ENCODE data around the gene CAMTA1. TPM values are rescaled to one million over a fixed set of nuclear protein-coding genes. Genes with fewer than 3 reads are reported as not detected.
A peak's percentile ranks its signal among the peaks of the same experiment; 100 is the strongest.

CAMTA1 gene
- polyA plus RNA-seq, 1 donor (not counting 4 experiments of a cell fraction or from before 2014, with no cell fraction given), result 51.4 TPM

DNA sequence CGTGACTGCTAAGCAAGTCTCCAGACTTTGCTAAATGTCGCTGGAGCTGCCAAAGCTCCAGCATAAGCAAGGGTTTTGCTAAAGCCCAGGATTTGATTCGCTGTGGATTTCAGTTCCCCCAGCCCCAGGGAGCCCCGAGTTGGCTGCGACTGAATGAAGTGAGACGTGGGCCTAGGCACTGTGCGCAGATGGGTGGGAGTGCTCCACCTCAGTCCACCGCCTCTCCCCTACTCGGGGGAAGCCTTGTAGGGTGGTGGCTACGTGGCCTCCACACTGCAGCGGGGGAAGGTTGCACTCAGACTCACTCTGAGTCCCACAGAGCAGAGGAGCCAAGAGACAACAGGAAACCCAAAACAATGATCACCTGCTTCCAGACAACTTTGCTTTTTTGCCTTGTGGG is 588.0 kb downstream of the CAMTA1 start:
- Histone ChIP-seq H2AFZ (ENCODE audit: control insufficient read depth, low read length) (no peak overlapping the region), H3K4me3 (ENCODE audit: control insufficient read depth in 2 of 3, extremely low read depth in 1 of 3, insufficient read depth in 2 of 3, low read depth in 1 of 3, low read length in 3 of 3) (no peak overlapping the region), H4K20me1 (ENCODE audit: control insufficient read depth, extremely low read depth, insufficient read depth, low read length) (no peaks in the 10 kb centered on the region), H3K27ac (ENCODE audit: control insufficient read depth, insufficient read depth, low read length) (no peak overlapping the region), H3K4me1 (ENCODE audit: control insufficient read depth, extremely low read depth, insufficient read depth, low read length) (peaks cover 12% of the 10 kb centered on the region), H3K79me2 (ENCODE audit: control insufficient read depth, insufficient read depth, low read length) (no peaks in the 10 kb centered on the region), H3K36me3 (ENCODE audit: control insufficient read depth in 2 of 2, extremely low read depth in 1 of 2, insufficient read depth in 2 of 2, low read length in 2 of 2) (no peaks in the 10 kb centered on the region), H3K9me1 (ENCODE audit: control insufficient read depth, extremely low read depth, insufficient read depth, low read length) (no peaks in the 10 kb centered on the region), H3K27me3 (ENCODE audit: control insufficient read depth, extremely low read depth, insufficient read depth, low read length) (no peaks in the 10 kb centered on the region), H3K9ac (ENCODE audit: control insufficient read depth, extremely low read depth, insufficient read depth, low read length) (no peak overlapping the region), H3K4me2 (ENCODE audit: control insufficient read depth, extremely low read depth, insufficient read depth, low read depth, low read length) (no peak overlapping the region), H3K9me3 (ENCODE audit: control insufficient read depth, low read depth, low read length) (no peaks in the 10 kb centered on the region)
- TF ChIP-seq, protein P1, sequence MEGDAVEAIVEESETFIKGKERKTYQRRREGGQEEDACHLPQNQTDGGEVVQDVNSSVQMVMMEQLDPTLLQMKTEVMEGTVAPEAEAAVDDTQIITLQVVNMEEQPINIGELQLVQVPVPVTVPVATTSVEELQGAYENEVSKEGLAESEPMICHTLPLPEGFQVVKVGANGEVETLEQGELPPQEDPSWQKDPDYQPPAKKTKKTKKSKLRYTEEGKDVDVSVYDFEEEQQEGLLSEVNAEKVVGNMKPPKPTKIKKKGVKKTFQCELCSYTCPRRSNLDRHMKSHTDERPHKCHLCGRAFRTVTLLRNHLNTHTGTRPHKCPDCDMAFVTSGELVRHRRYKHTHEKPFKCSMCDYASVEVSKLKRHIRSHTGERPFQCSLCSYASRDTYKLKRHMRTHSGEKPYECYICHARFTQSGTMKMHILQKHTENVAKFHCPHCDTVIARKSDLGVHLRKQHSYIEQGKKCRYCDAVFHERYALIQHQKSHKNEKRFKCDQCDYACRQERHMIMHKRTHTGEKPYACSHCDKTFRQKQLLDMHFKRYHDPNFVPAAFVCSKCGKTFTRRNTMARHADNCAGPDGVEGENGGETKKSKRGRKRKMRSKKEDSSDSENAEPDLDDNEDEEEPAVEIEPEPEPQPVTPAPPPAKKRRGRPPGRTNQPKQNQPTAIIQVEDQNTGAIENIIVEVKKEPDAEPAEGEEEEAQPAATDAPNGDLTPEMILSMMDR (optimal IDR thresholded peaks at IDR 0.05 in 1 of 3, IDR thresholded peaks at IDR 0.05 in 1 of 3, conservative IDR thresholded peaks at IDR 0.05 in 1 of 3; ENCODE audit: extremely low read depth in 1 of 3, insufficient read depth in 2 of 3, low read length in 3 of 3), result no peak
- TF ChIP-seq EZH2 (IDR thresholded peaks at IDR 0.05; ENCODE audit: low read length), result no peak
- FAIRE-seq (no peak), DNase-seq (ENCODE audit: low read depth, low spot score) (no peak)
- dilution Hi-C loops (cut with MboI; ENCODE audit: extremely low pct_ligation_motif_present, low sequenced_read_pairs), result no loop called here

DNA sequence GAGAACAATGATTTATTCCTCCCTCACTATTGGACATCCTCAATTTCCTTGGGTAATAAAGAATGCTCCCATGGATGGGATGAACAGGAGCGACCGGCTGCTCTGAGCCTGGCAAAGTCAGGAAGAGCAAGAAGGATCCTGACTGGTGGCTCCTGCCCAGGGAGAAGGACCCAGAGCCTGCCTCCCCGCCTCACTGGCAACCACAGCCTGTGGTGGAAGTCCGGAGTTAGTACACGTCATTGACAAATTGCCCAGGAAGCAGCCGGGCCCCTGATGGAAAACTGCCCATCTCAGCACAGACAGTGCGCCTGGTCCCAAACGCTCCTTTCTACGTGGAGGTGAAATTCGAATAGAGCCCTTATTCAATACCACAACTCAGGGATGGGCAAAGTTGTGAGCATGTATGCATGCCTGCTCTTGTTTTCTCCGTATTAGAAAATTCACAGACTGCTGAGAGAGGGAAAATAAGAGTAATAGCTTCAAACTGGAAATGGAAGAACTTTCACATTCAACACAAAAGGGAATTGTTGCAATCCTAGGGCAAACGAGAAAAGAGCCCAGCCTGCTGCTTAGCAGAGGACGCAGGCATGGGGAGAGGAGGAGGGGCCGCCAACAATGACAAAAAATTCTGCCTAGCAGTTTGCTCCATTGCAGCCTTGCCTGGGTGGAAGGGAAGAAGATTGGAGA is 588.8 kb downstream of the CAMTA1 start:
- Histone ChIP-seq H3K4me1 (ENCODE audit: control insufficient read depth, extremely low read depth, insufficient read depth, low read length) (peaks cover 15% of the 10 kb centered on the region), H2AFZ (ENCODE audit: control insufficient read depth, low read length) (peak overlapping the region; percentile 71), H3K9me1 (ENCODE audit: control insufficient read depth, extremely low read depth, insufficient read depth, low read length) (no peaks in the 10 kb centered on the region), H3K27ac (ENCODE audit: control insufficient read depth, insufficient read depth, low read length) (no peak overlapping the region), H4K20me1 (ENCODE audit: control insufficient read depth, extremely low read depth, insufficient read depth, low read length) (no peaks in the 10 kb centered on the region), H3K4me2 (ENCODE audit: control insufficient read depth, extremely low read depth, insufficient read depth, low read depth, low read length) (peak overlapping the region; percentile 39), H3K36me3 (ENCODE audit: control insufficient read depth in 2 of 2, extremely low read depth in 1 of 2, insufficient read depth in 2 of 2, low read length in 2 of 2) (no peaks in the 10 kb centered on the region), H3K4me3 (ENCODE audit: control insufficient read depth in 2 of 3, extremely low read depth in 1 of 3, insufficient read depth in 2 of 3, low read depth in 1 of 3, low read length in 3 of 3) (peak overlapping the region in 2 of 3 experiments; percentile 1 to 2), H3K9me3 (ENCODE audit: control insufficient read depth, low read depth, low read length) (no peaks in the 10 kb centered on the region), H3K27me3 (ENCODE audit: control insufficient read depth, extremely low read depth, insufficient read depth, low read length) (no peaks in the 10 kb centered on the region), H3K79me2 (ENCODE audit: control insufficient read depth, insufficient read depth, low read length) (no peaks in the 10 kb centered on the region), H3K9ac (ENCODE audit: control insufficient read depth, extremely low read depth, insufficient read depth, low read length) (no peak overlapping the region)
- dilution Hi-C loops (cut with MboI; ENCODE audit: extremely low pct_ligation_motif_present, low sequenced_read_pairs), result no loop called here
- TF ChIP-seq EZH2 (IDR thresholded peaks at IDR 0.05; ENCODE audit: low read length), result no peak
- TF ChIP-seq, protein P1 (optimal IDR thresholded peaks at IDR 0.05 in 1 of 3, IDR thresholded peaks at IDR 0.05 in 1 of 3, conservative IDR thresholded peaks at IDR 0.05 in 1 of 3; ENCODE audit: extremely low read depth in 1 of 3, insufficient read depth in 2 of 3, low read length in 3 of 3), result no peak
- DNase-seq (ENCODE audit: low read depth, low spot score) (no peak), FAIRE-seq (peak; percentile 36)

Measured in keratinocyte (primary cell).